ENCODE results near the gene BTBD6. TPM values are rescaled to one million over a fixed set of nuclear protein-coding genes. Genes with fewer than 3 reads are reported as not detected.

BTBD6 gene
- 10 to 100 TPM; 44.5 to 70.6 (median 62.6) TPM for total RNA-seq

DNA sequence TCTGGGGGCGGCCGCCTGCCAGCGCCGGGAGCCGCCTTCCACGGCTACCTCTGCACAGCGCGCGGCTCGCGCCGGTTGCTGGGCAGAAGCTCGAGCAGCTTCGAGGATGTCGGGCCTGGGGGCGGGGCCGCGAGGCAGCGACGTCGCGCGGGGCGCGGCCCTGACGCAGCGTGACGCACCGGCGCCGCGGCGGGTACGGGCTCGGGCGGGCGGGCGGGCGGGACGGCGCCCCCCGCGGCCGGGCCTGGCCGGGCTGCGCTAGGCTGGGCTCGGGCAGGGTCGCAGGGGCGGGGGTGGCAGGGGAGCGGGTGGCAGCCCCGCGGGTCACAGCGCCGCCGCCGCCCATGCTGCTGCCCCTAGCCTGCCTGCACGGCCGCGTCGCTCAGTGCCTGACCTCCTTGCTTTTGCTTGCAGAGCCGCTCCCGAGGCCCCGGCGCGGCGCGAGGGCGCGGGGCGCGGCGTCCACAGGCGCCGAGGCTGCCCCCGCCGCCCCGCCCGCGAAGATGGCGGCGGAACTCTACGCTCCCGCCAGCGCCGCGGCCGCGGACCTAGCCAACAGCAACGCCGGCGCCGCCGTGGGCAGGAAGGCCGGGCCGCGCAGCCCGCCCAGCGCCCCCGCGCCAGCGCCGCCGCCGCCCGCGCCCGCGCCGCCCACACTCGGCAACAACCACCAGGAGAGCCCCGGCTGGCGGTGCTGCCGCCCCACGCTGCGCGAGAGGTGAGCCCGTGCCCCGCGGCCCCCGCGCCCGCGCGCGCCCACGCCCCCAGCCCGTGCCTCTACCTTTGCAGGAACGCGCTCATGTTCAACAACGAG lies at the start of gene BTBD6:
Gene BTBD6, plus strand, starts transcription at position 166 of the 814 bp plus-strand sequence. Its CDS starts 179 bp downstream, at position 345.
- TF ChIP-seq POLR2A (IDR thresholded peaks at IDR 0.05), result no peak
- no peak for TF ChIP-seq CTCF (IDR thresholded peaks at IDR 0.05)
- DNase-seq (ENCODE audit: low spot score in 2 of 2), result peak; percentile 72 to 96
- intact Hi-C loops (cut with DNase I; ENCODE audit: low total_unique reads), result no loop called here
- 0 to 1% methylated on average over 17 to 37 of the region's 130 CpGs for WGBS, 2 donors
- peak within 1 kb of the TSS; percentile 29 for H3K4me3 ChIP-seq (ENCODE audit: low read depth, poor library complexity, severe bottlenecking)

DNA sequence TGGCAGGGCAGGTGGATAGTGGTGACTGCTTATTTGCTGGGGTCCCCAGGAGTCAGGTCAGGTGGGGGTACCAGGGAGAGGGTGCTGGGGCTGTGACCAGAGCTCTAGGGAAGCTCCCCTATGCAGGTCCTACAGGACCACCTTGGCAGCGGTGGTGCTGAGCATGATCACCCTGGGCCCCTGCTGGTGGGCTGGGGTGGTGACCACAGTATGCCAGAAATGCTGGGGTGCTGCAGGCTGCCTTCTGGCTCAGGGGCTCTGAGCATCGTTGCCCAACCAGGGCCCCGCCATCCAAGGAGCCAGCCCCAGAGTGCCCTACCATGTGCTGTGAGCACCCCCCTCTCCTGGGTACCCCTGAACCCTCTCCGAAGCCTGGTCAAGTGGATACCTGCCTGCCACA lies 49.7 kb upstream of the BTBD6 start:
- 82 to 89% methylated on average over 2 of the region's 4 CpGs for whole genome bisulfite sequencing, 2 donors
- intact Hi-C loops (cut with DNase I; ENCODE audit: low total_unique reads), result loop anchor here (10.0 kb wide), 1 partner anchor 336 kb away; no protein-coding TSS in a partner anchor
- TF ChIP-seq POLR2A (IDR thresholded peaks at IDR 0.05), result no peak
- TF ChIP-seq CTCF (IDR thresholded peaks at IDR 0.05), result no peak
- no peak overlapping the region for H3K4me3 ChIP-seq (ENCODE audit: low read depth, poor library complexity, severe bottlenecking)
- no peak for DNase-seq (ENCODE audit: low spot score in 2 of 2)

DNA sequence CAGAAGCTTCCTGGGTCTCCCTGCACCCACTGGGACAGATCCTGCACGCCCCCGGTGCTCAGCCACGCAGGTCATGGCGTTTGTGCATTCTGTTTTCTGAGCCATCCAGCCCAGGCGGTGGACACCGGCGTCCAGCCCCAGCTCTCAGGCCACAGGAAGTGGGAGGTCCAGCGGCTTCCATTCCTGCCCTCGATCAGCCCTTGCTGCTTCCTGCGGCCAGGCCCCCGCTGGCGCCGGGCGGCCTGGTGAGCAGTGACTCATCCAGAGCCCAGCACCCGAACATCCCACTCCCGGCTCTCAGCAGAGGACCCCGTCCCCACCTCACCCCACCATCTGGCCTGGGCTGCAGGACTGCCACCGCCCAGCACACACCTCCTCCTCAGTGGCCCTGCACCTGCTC lies 49.2 kb upstream of the BTBD6 start:
- 67 to 73% methylated on average over 18 of the region's 18 CpGs for WGBS, 2 donors
- no peak for DNase-seq (ENCODE audit: low spot score in 2 of 2)
- no peak for TF ChIP-seq CTCF (IDR thresholded peaks at IDR 0.05)

GRCh38 chr14:105200074-105200473 lies 48.3 kb upstream of the BTBD6 start:
- H3K4me3 ChIP-seq (ENCODE audit: low read depth, poor library complexity, severe bottlenecking), result no peak overlapping the region
- 78 to 89% methylated on average over 10 of the region's 10 CpGs for WGBS, 2 donors
- TF ChIP-seq POLR2A (IDR thresholded peaks at IDR 0.05) (no peak), CTCF (IDR thresholded peaks at IDR 0.05) (no peak)
- DNase-seq (ENCODE audit: low spot score in 2 of 2), result no peak
- intact Hi-C loops (cut with DNase I; ENCODE audit: low total_unique reads), result loop anchor here (5.0 kb wide), 1 partner anchor 152 kb away; no protein-coding TSS in a partner anchor

More for the DNA sequence above, 49.2 kb upstream of the BTBD6 start:
- intact Hi-C loops (cut with DNase I; ENCODE audit: low total_unique reads), result loop anchor here (10.0 kb wide), 1 partner anchor 336 kb away; no protein-coding TSS in a partner anchor
- H3K4me3 ChIP-seq (ENCODE audit: low read depth, poor library complexity, severe bottlenecking), result no peak overlapping the region

- no peak for TF ChIP-seq POLR2A (IDR thresholded peaks at IDR 0.05)
- TF ChIP-seq CTCF (IDR thresholded peaks at IDR 0.05), result no peak
- H3K4me3 ChIP-seq (ENCODE audit: low read depth, poor library complexity, severe bottlenecking), result no peak overlapping the region
- no peak for DNase-seq (ENCODE audit: low spot score in 2 of 2)
- WGBS, 2 donors, result 81 to 88% methylated on average over 16 of the region's 16 CpGs
- intact Hi-C loops (cut with DNase I; ENCODE audit: low total_unique reads), result loop anchor here (5.0 kb wide), 1 partner anchor 152 kb away; no protein-coding TSS in a partner anchor
Measured at GRCh38 chr14:105200641-105201040, 47.7 kb upstream of the BTBD6 start.
